ENCODE measurements around the gene EPX.

The EPX gene

GRCh38 chr17:58187063-58187462, 5.5 kb upstream of the EPX start:
- DNase-seq, result no peak

- no peak for DNase-seq
These were observed 4.9 kb upstream of the EPX start for GRCh38 chr17:58187675-58188074.

GRCh38 chr17:58189436-58190146, 2.9 kb upstream of the EPX start:
- DNase-seq, result no peak

GRCh38 chr17:58191241-58191896, 1.2 kb upstream of the EPX start:
- DNase-seq, result no peak

- DNase-seq, result no peak
These were observed 1.2 kb downstream of the EPX start for GRCh38 chr17:58193641-58194255.

GRCh38 chr17:58195518-58196123, 3.1 kb downstream of the EPX start:
- no peak for DNase-seq

GRCh38 chr17:58196610-58197009, 4.1 kb downstream of the EPX start:
- no peak for DNase-seq

- peak; percentile 63 for DNase-seq
These were observed 7.6 kb downstream of the EPX start for GRCh38 chr17:58200024-58200633.

- DNase-seq, result no peak
These were observed 10.3 kb downstream of the EPX start for GRCh38 chr17:58202859-58203258.

GRCh38 chr17:58204796-58205195, 12.3 kb downstream of the EPX start:
- no peak for DNase-seq

- DNase-seq, result no peak
These were observed 13.4 kb downstream of the EPX start for GRCh38 chr17:58205936-58206335.

GRCh38 chr17:58207451-58207850, 14.9 kb downstream of the EPX start:
- no peak for DNase-seq

- DNase-seq, result no peak
These were observed 15.8 kb downstream of the EPX start for GRCh38 chr17:58208344-58208743.

- no peak for DNase-seq
These were observed 18.4 kb downstream of the EPX start for GRCh38 chr17:58210922-58211321.

- no peak for DNase-seq
These were observed 23.2 kb downstream of the EPX start for GRCh38 chr17:58215685-58216084.

- DNase-seq, result no peak
These were observed 25.2 kb downstream of the EPX start for GRCh38 chr17:58217766-58218165.

GRCh38 chr17:58219007-58219788, 26.7 kb downstream of the EPX start, which contains the start of gene MKS1:
MKS1 (minus strand) TSS chr17:58219255; CDS start chr17:58219230, 25 bp downstream.
- DNase-seq, result peak; percentile 95

- DNase-seq, result no peak
These were observed 27.3 kb downstream of the EPX start for GRCh38 chr17:58219789-58220183.

- DNase-seq, result no peak
These were observed 31.8 kb downstream of the EPX start for GRCh38 chr17:58224315-58224714.

GRCh38 chr17:58227733-58228132, 35.2 kb downstream of the EPX start:
- no peak for DNase-seq

- DNase-seq, result no peak
These were observed 36.2 kb downstream of the EPX start for GRCh38 chr17:58228679-58229078.

GRCh38 chr17:58229384-58229783, 36.9 kb downstream of the EPX start:
- no peak for DNase-seq

Measured in stimulated activated CD4-positive, alpha-beta T cell treated with anti-CD3 and anti-CD28 coated beads, Interleukin-4, amount 100 ng/mL, for 24 hours (primary cell).